GM12878 (cell line): ENCODE results near the gene CAV1. TPM values are rescaled to one million over a fixed set of nuclear protein-coding genes. Genes with fewer than 3 reads are reported as not detected.

ENCODE experiments used
- ATAC-seq: fragments of 200-7000 bp; cut with Tn5 transposase; 3 replicates; pipeline ENCODE4 v1.9.1; 2020; ENCODE audit warnings: mild to moderate bottlenecking, moderate library complexity
- BruUV-seq: library from RNA; stranded (reverse); fragments of 400-500 nt; replicated peaks from 2 replicates; lab custom pipeline; 2021; lab: Mats Ljungman, UMichigan
- CTCF ChIA-PET: fragments of 300-600 bp; sonication (Branson Sonifier 250); formaldehyde crosslinking; extraction: SDS; loops from one replicate; lab custom pipeline; 2021; ENCODE audit warnings: inconsistent platforms; lab: Yijun Ruan, JAX
- POLR2A ChIA-PET: fragments of 350-600 bp; formaldehyde crosslinking; extraction: SDS; loops from one replicate; lab custom pipeline; 2021; ENCODE audit warnings: inconsistent platforms; lab: Charles Lee
- RAD21 ChIA-PET: fragments of 300-600 bp; sonication (Branson Sonifier 250); formaldehyde crosslinking; loops from one replicate; lab custom pipeline; 2023; ENCODE audit warnings: antibody characterized with exemption; ENCODE audit not compliant: unreplicated experiment; lab: Charles Lee
- SMC1A ChIA-PET: fragments of 300-600 bp; sonication (Branson Sonifier 250); formaldehyde crosslinking; loops from one replicate; lab custom pipeline; 2023; ENCODE audit not compliant: unreplicated experiment, uncharacterized antibody; lab: Charles Lee
- DNase-seq: peaks from one replicate; pipeline ENCODE4 v3.0.0-alpha.2; 2011; ENCODE audit warnings: low read depth, low spot score
- FAIRE-seq: peaks from 3 replicates; lab custom pipeline; 2011; peaks lifted over from hg19 to GRCh38; lab: Jason Lieb, UNC
- H2AFZ ChIP-seq: 2 replicates; pipeline ENCODE4 v1.6.0; 2011; ENCODE audit warnings: low read depth, low read length, control low read depth; ENCODE audit not compliant: control insufficient read depth
- H3K27ac ChIP-seq: 2 replicates; pipeline ENCODE4 v1.5.1; 2011; ENCODE audit warnings: control low read depth; ENCODE audit not compliant: control insufficient read depth, insufficient read depth
- H3K27me3 ChIP-seq, 2 experiments: replicated peaks in 1 of 2; 2 replicates each; pipeline versions ENCODE4 v1.6.0 to v1.6.1; 2011; ENCODE audit warnings: low read length in 1 of 2; ENCODE audit not compliant: control insufficient read depth in 2 of 2, insufficient read depth in 2 of 2
- H3K36me3 ChIP-seq, 2 experiments: 2 replicates each; pipeline ENCODE4 v1.5.1; 2011; ENCODE audit warnings: low read length in 1 of 2; ENCODE audit not compliant: control insufficient read depth in 2 of 2, insufficient read depth in 2 of 2
- H3K4me1 ChIP-seq: 2 replicates; pipeline ENCODE4 v1.6.1; 2011; ENCODE audit warnings: mild to moderate bottlenecking, low read length, moderate library complexity, mixed read lengths; ENCODE audit not compliant: control insufficient read depth, insufficient read depth
- H3K4me2 ChIP-seq: 2 replicates; pipeline ENCODE4 v1.6.0; 2011; ENCODE audit warnings: control low read depth; ENCODE audit not compliant: control insufficient read depth, insufficient read depth
- H3K4me3 ChIP-seq: fragments of 200-600 bp; sonication (generic); 2 replicates; pipeline ENCODE4 v1.5.1; 2016
- H3K79me2 ChIP-seq: 2 replicates; pipeline ENCODE4 v1.6.0; 2011; ENCODE audit warnings: low read length; ENCODE audit not compliant: control insufficient read depth, insufficient read depth
- H3K9ac ChIP-seq: 2 replicates; pipeline ENCODE4 v1.8.0; 2011; ENCODE audit warnings: low read length, control low read depth, mixed read lengths; ENCODE audit not compliant: control insufficient read depth, insufficient read depth
- H3K9me3 ChIP-seq: replicated peaks from 3 replicates; pipeline ENCODE4 v1.5.1; 2011; ENCODE audit warnings: mild to moderate bottlenecking, low read length; ENCODE audit not compliant: control insufficient read depth, insufficient read depth
- H4K20me1 ChIP-seq: 2 replicates; pipeline ENCODE4 v1.6.0; 2011; ENCODE audit not compliant: control insufficient read depth, insufficient read depth
- ASH2L ChIP-seq: fragments of 300-600, 200-600 bp; sonication (generic); IDR thresholded peaks from 2 replicates; pipeline ENCODE4 v1.6.1; 2017; ENCODE audit warnings: low read depth, mild to moderate bottlenecking, borderline replicate concordance
- BACH1 ChIP-seq: fragments of 450-650 bp; IDR thresholded peaks from 2 replicates; pipeline ENCODE4 v1.6.1; 2017; ENCODE audit warnings: mild to moderate bottlenecking, borderline replicate concordance
- CHD2 ChIP-seq: IDR thresholded peaks from 2 replicates; pipeline ENCODE4 v1.6.1; 2011; ENCODE audit warnings: low read depth, low read length, improper control_type of control experiment, borderline replicate concordance
- EED ChIP-seq: sonication (generic); IDR thresholded peaks from 2 replicates; pipeline ENCODE4 v1.6.1; 2016; ENCODE audit warnings: antibody characterized with exemption, low read depth
- FOXK2 ChIP-seq: fragments of 450-650 bp; IDR thresholded peaks from 2 replicates; pipeline ENCODE4 v1.6.1; 2017; ENCODE audit warnings: mild to moderate bottlenecking, moderate library complexity
- HCFC1 ChIP-seq: fragments of 150-350 bp; IDR thresholded peaks from 2 replicates; pipeline ENCODE4 v1.6.1; 2014; ENCODE audit warnings: low read length
- KLF5 ChIP-seq: fragments of 450-650 bp; IDR thresholded peaks from 2 replicates; pipeline ENCODE4 v1.6.1; 2014; ENCODE audit warnings: mild to moderate bottlenecking; ENCODE audit not compliant: partially characterized antibody
- NBN ChIP-seq: fragments of 450-650 bp; IDR thresholded peaks from 2 replicates; pipeline ENCODE4 v1.6.1; 2016
- PAX8 ChIP-seq: fragments of 450-650 bp; IDR thresholded peaks from 2 replicates; pipeline ENCODE4 v1.6.1; 2017; ENCODE audit warnings: mild to moderate bottlenecking, moderate library complexity
- TCF3 ChIP-seq: IDR thresholded peaks from 2 replicates; pipeline ENCODE4 v1.6.1; 2012; ENCODE audit warnings: low read depth, mild to moderate bottlenecking, low read length, borderline replicate concordance; ENCODE audit not compliant: insufficient read depth
- TCF7 ChIP-seq: IDR thresholded peaks from 2 replicates; pipeline ENCODE4 v1.6.1; 2014; ENCODE audit warnings: antibody characterized with exemption, borderline replicate concordance
- YY1 ChIP-seq: IDR thresholded peaks from 2 replicates; pipeline ENCODE4 v1.6.1; 2011; ENCODE audit warnings: low read depth, mild to moderate bottlenecking, low read length
- ZNF217 ChIP-seq: fragments of 450-650 bp; IDR thresholded peaks from 2 replicates; pipeline ENCODE4 v1.6.1; 2017; ENCODE audit warnings: antibody characterized with exemption, mild to moderate bottlenecking
- WGBS: methylation state at CpG from one replicate; pipeline ENCODE4 v1.1.6; 2016; ENCODE audit warnings: low lambda C conversion rate; ENCODE audit not compliant: insufficient replicate concordance, insufficient coverage; ENCODE audit errors: missing lambda C conversion rate; 5-methylcytosine and 5-hydroxymethylcytosine counted together
- in situ Hi-C: fragments of 300-500 bp; cut with MboI; formaldehyde crosslinking; loops from 9 replicates; pipeline ENCODE4 v1.14.3; 2018; ENCODE audit warnings: mixed read lengths
- intact Hi-C: fragments of 100-400 bp; cut with micrococcal nuclease; formaldehyde crosslinking; loops from one replicate; pipeline ENCODE4 v1.14.2; 2022; ENCODE audit not compliant: unreplicated experiment
- polyA plus RNA-seq, 11 experiments: library from polyadenylated mRNA; depleted of rRNA in 4 of 11; unstranded in 6 of 11; stranded (reverse) in 5 of 11; fragments of >200 nt; fragmentation: Nextera tagmentation in 4 of 11; fragmentation: Illumina TruSeq in 1 of 11; extraction: Ambion mirVana in 4 of 11; extraction: Trizol in 1 of 11; gene quantifications; 1 replicate in 1 of 11; 2 replicates in 10 of 11; pipeline versions ENCODE4 v1.2.1 to v1.2.3, GENCODE V29; 2011 to 2016; ENCODE audit warnings: inconsistent platforms in 2 of 11, missing spikeins in 2 of 11, low read depth in 1 of 11
- total RNA-seq, 4 experiments: library from RNA; depleted of rRNA in 3 of 4; stranded (reverse); fragments of >200 nt in 3 of 4; fragmentation: Illumina TruSeq in 1 of 4; extraction: Trizol in 1 of 4; gene quantifications; 2 replicates each; pipeline versions ENCODE4 v1.2.1 to v1.2.3, GENCODE V29; 2013 to 2021
- TF ChIP-seq, protein P1 (sequence below): IDR thresholded peaks from 2 replicates; pipeline ENCODE4 v1.6.1; 2012; ENCODE audit warnings: low read depth, low read length, improper control_type of control experiment
- TF ChIP-seq, protein P2 (sequence below): IDR thresholded peaks from 2 replicates; pipeline ENCODE4 v1.6.1; 2012; ENCODE audit warnings: low read depth, low read length, improper control_type of control experiment
- TF ChIP-seq, protein P3 (sequence below): IDR thresholded peaks from 2 replicates; pipeline ENCODE4 v1.6.1; 2012; ENCODE audit warnings: low read length, inconsistent platforms

Gene CAV1
- total and polyA plus RNA-seq, 10 of the 15 experiments (the other 5 are each of a cell fraction or from before 2014, with no cell fraction given), result 0.45 to 26.5 (median 2.0) TPM

DNA sequence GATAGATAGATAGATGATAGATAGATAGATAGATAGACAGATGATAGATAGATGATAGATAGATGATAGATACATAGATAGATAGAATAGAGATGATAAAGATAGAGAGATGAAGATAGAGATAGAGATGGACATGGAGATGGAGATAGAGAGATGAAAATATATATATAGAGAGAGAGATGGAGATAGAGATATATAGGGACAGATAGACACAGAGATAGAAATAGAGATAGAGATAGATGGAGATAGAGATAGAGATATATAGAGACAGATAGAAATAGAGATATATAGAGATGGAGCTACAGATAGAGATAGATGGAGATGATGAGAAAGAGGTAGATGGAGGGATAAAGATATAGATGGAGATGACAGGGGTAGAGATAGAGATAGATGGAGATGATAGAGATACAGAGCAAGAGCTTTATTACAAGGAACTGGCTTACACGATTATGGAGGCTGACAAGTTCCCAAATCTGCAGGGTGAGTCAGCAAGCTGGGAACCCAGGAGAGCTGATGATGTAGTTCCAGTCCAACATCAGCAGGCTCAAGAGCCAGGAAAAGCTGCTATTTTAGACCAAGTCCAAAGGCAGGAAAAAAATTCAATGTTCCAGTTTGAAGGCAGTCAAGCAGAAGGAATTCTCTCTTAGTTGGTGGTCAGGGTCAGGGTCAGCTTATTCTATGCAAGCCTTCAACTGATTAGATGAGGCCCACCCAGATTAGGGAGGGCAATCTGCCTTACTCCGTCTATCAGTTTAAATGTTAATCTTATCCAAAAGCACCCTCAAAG, 37.1 kb downstream of the CAV1 start:
- POLR2A ChIA-PET, result no interaction called here
- Histone ChIP-seq H3K4me2 (no peak overlapping the region), H3K27me3 (no peaks in the 10 kb centered on the region), H2AFZ (no peak overlapping the region), H3K79me2 (no peaks in the 10 kb centered on the region), H4K20me1 (no peaks in the 10 kb centered on the region), H3K4me1 (no peaks in the 10 kb centered on the region), H3K9ac (no peak overlapping the region), H3K27ac (no peak overlapping the region), H3K36me3 (no peaks in the 10 kb centered on the region), H3K4me3 (no peak overlapping the region), H3K9me3 (no peaks in the 10 kb centered on the region)
- CTCF ChIA-PET, result interaction anchor here (0.6 to 1.8 kb wide), 4 partner anchors 11 to 291 kb away, joined by 3 to 5 read pairs (median 4); no protein-coding TSS in a partner anchor
- in situ Hi-C loops, result no loop called here
- no peak for DNase-seq
- TF ChIP-seq, protein P1, sequence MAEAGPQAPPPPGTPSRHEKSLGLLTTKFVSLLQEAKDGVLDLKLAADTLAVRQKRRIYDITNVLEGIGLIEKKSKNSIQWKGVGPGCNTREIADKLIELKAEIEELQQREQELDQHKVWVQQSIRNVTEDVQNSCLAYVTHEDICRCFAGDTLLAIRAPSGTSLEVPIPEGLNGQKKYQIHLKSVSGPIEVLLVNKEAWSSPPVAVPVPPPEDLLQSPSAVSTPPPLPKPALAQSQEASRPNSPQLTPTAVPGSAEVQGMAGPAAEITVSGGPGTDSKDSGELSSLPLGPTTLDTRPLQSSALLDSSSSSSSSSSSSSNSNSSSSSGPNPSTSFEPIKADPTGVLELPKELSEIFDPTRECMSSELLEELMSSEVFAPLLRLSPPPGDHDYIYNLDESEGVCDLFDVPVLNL, result no peak
- no peak for TF ChIP-seq ASH2L
- no peak for TF ChIP-seq TCF3
- no peak for TF ChIP-seq ZNF217
- TF ChIP-seq KLF5, result no peak
- no peak for TF ChIP-seq PAX8
- no peak for TF ChIP-seq HCFC1
- TF ChIP-seq TCF7, result no peak
- TF ChIP-seq YY1, result no peak
- no peak for TF ChIP-seq CHD2
- TF ChIP-seq, protein P2, sequence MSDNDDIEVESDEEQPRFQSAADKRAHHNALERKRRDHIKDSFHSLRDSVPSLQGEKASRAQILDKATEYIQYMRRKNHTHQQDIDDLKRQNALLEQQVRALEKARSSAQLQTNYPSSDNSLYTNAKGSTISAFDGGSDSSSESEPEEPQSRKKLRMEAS, result no peak
- TF ChIP-seq, protein P3, sequence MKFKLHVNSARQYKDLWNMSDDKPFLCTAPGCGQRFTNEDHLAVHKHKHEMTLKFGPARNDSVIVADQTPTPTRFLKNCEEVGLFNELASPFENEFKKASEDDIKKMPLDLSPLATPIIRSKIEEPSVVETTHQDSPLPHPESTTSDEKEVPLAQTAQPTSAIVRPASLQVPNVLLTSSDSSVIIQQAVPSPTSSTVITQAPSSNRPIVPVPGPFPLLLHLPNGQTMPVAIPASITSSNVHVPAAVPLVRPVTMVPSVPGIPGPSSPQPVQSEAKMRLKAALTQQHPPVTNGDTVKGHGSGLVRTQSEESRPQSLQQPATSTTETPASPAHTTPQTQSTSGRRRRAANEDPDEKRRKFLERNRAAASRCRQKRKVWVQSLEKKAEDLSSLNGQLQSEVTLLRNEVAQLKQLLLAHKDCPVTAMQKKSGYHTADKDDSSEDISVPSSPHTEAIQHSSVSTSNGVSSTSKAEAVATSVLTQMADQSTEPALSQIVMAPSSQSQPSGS, result no peak
- no peak for TF ChIP-seq FOXK2
- TF ChIP-seq BACH1, result no peak
- no peak for TF ChIP-seq EED
- TF ChIP-seq NBN, result no peak
- no TSS peak for BruUV-seq
- FAIRE-seq, result no peak
- SMC1A ChIA-PET, result interaction anchor here (1.5 kb wide), 1 partner anchor 27 kb away, joined by 4 read pairs; no protein-coding TSS in a partner anchor
- WGBS, result 77% methylated on average over 2 of the region's 2 CpGs
- RAD21 ChIA-PET, result no interaction called here
- intact Hi-C loops, result no loop called here
- ATAC-seq, result no peak
